Hematopoietic multipotent progenitor cell treated with erythropoietin and hydrocortisone succinate and interleukin-3 and kit ligand, for 17 days (in vitro differentiated cells): ENCODE results near the gene HLA-B.

Experiments used
- DNase-seq: peaks from one replicate; pipeline ENCODE4 v3.0.0-alpha.2; 2015; ENCODE audit warnings: low spot score

HLA-B gene

GRCh38 chr6:31352683-31353383 is 4.1 kb downstream of the HLA-B start:
- no peak for DNase-seq

- DNase-seq: no peak
These were observed 4.7 kb downstream of the HLA-B start for GRCh38 chr6:31352310-31352682.

- DNase-seq: no peak
These were observed 5.3 kb downstream of the HLA-B start for GRCh38 chr6:31351401-31352309.

- no peak for DNase-seq
These were observed 6.0 kb downstream of the HLA-B start for GRCh38 chr6:31351033-31351380.

GRCh38 chr6:31350196-31351032 is 6.6 kb downstream of the HLA-B start:
- DNase-seq: no peak

- DNase-seq: no peak
These were observed 7.7 kb downstream of the HLA-B start for GRCh38 chr6:31349301-31349700.

GRCh38 chr6:31345026-31345730 is 11.8 kb downstream of the HLA-B start:
- no peak for DNase-seq

- DNase-seq: no peak
These were observed 16.8 kb downstream of the HLA-B start for GRCh38 chr6:31340228-31340627.

GRCh38 chr6:31339210-31339609 is 17.8 kb downstream of the HLA-B start:
- no peak for DNase-seq

- DNase-seq: no peak
These were observed 20.0 kb downstream of the HLA-B start for GRCh38 chr6:31336896-31337496.

- no peak for DNase-seq
These were observed 24.1 kb downstream of the HLA-B start for GRCh38 chr6:31332637-31333602.

GRCh38 chr6:31328355-31328960 is 28.5 kb downstream of the HLA-B start:
- DNase-seq: no peak

- peak; percentile 15 for DNase-seq
These were observed 35.2 kb downstream of the HLA-B start for GRCh38 chr6:31321820-31322219.

GRCh38 chr6:31321005-31321707 is 35.8 kb downstream of the HLA-B start:
- no peak for DNase-seq

GRCh38 chr6:31317036-31317435 is 39.9 kb downstream of the HLA-B start:
- no peak for DNase-seq

GRCh38 chr6:31309641-31310040 is 47.3 kb downstream of the HLA-B start:
- no peak for DNase-seq

- DNase-seq: no peak
These were observed 48.2 kb downstream of the HLA-B start for GRCh38 chr6:31308845-31309175.

GRCh38 chr6:31308050-31308844 is 48.7 kb downstream of the HLA-B start:
- no peak for DNase-seq

- DNase-seq: no peak
These were observed 49.3 kb downstream of the HLA-B start for GRCh38 chr6:31307669-31308049.
